Measurements from ENCODE around the gene FTO.

FTO gene

GRCh38 chr16:54199487-54200160 is 495.7 kb downstream of the FTO start:
- no peak for DNase-seq

- DNase-seq = no peak
Measured at GRCh38 chr16:54200161-54200534, 496.2 kb downstream of the FTO start.

- no peak for DNase-seq
Measured at GRCh38 chr16:54200720-54201119, 496.8 kb downstream of the FTO start.

- no peak for DNase-seq
Measured at GRCh38 chr16:54201200-54201599, 497.2 kb downstream of the FTO start.
